HCT116 (cell line): ENCODE data around the gene DUSP14. TPM values are rescaled to one million over a fixed set of nuclear protein-coding genes. Genes with fewer than 3 reads are reported as not detected.

Experiments
- ATAC-seq: fragments of 200-7000 bp; cut with Tn5 transposase; 2 replicates; pipeline ENCODE4 v1.9.1; 2020; ENCODE audit warnings: mild to moderate bottlenecking, moderate library complexity
- BruUV-seq: library from RNA; stranded (reverse); fragments of 400-500 nt; replicated peaks from 2 replicates; lab custom pipeline; 2021; lab: Mats Ljungman, UMichigan
- CTCF ChIA-PET: fragments of 300-600 bp; sonication (Branson Sonifier 250); formaldehyde crosslinking; loops from one replicate; lab custom pipeline; 2021; ENCODE audit warnings: antibody characterized with exemption; lab: Charles Lee
- POLR2A ChIA-PET: fragments of 300-600, 350-600 bp; sonication (Branson Sonifier 250); formaldehyde crosslinking; loops from one replicate; lab custom pipeline; 2021; ENCODE audit warnings: antibody characterized with exemption; lab: Charles Lee
- RAD21 ChIA-PET, 2 experiments: fragments of 300-600 bp; sonication (Branson Sonifier 250); formaldehyde crosslinking; loops; one replicate each; lab custom pipeline; 2023; ENCODE audit warnings: low total read pairs in 2 of 2; ENCODE audit not compliant: uncharacterized antibody in 2 of 2, unreplicated experiment in 2 of 2, low non-redundant PET in 1 of 2; lab: Charles Lee
- DNase-seq: peaks from one replicate; pipeline ENCODE4 v3.0.0-alpha.2; 2010; ENCODE audit warnings: low read depth, low spot score
- H2AFZ ChIP-seq: fragments of 200-600 bp; shearing (Covaris generic), sonication (generic); 2 replicates; pipeline ENCODE4 v1.6.1; 2017; ENCODE audit warnings: low read depth, mixed run types, mixed read lengths, antibody characterized with exemption, low read length; ENCODE audit not compliant: poor library complexity, severe bottlenecking
- H3K27ac ChIP-seq: 2 replicates; pipeline ENCODE4 v1.5.1; 2012; ENCODE audit warnings: low read depth, low read length
- H3K27me3 ChIP-seq: fragments of 200-600 bp; sonication (generic); 2 replicates; pipeline ENCODE4 v1.6.1; 2016; ENCODE audit warnings: mixed run types, low read length, mixed read lengths; ENCODE audit not compliant: insufficient read depth
- H3K36me3 ChIP-seq, 2 experiments: fragments of 200-500 bp in 1 of 2; fragments of 200-600 bp in 1 of 2; sonication (Bioruptor generic) in 1 of 2; sonication (generic) in 1 of 2; 2 replicates each; pipeline versions ENCODE4 v1.5.1 to v1.6.1; 2014 to 2016; ENCODE audit warnings: low read length in 2 of 2, inconsistent platforms in 1 of 2, mixed read lengths in 1 of 2, mixed run types in 1 of 2; ENCODE audit not compliant: insufficient read depth in 2 of 2, control insufficient read depth in 1 of 2
- H3K4me1 ChIP-seq, 2 experiments: fragments of 200-600 bp in 1 of 2; sonication (generic) in 1 of 2; 2 replicates each; pipeline versions ENCODE4 v1.5.1 to v1.6.1; 2012 to 2017; ENCODE audit warnings: low read length in 2 of 2, inconsistent platforms in 1 of 2, mild to moderate bottlenecking in 1 of 2, mixed read lengths in 1 of 2, mixed run types in 1 of 2, moderate library complexity in 1 of 2; ENCODE audit not compliant: insufficient read depth in 2 of 2, control insufficient read depth in 1 of 2
- H3K4me2 ChIP-seq: fragments of 200-600 bp; sonication (generic); 2 replicates; pipeline ENCODE4 v1.6.1; 2017; ENCODE audit warnings: mixed run types, low read length, mixed read lengths
- H3K4me3 ChIP-seq, 2 experiments: fragments of 200-600 bp in 1 of 2; sonication (generic) in 1 of 2; replicated peaks in 1 of 2; 2 replicates each; pipeline ENCODE4 v1.5.1; 2011 to 2016; ENCODE audit warnings: low read length in 2 of 2, control low read depth in 1 of 2, low read depth in 1 of 2, mild to moderate bottlenecking in 1 of 2, mixed read lengths in 1 of 2, mixed run types in 1 of 2
- H3K79me2 ChIP-seq: fragments of 200-600 bp; sonication (generic); 2 replicates; pipeline ENCODE4 v1.6.1; 2017; ENCODE audit warnings: mild to moderate bottlenecking, mixed run types, low read length, moderate library complexity, mixed read lengths; ENCODE audit not compliant: insufficient read depth
- H3K9ac ChIP-seq: fragments of 200-600 bp; sonication (generic); 2 replicates; pipeline ENCODE4 v1.6.1; 2016; ENCODE audit warnings: low read length, mixed read lengths
- H3K9me2 ChIP-seq: fragments of 200-600 bp; sonication (generic), shearing (Covaris generic); 2 replicates; pipeline ENCODE4 v1.6.1; 2017; ENCODE audit warnings: mixed run types, mild to moderate bottlenecking, moderate library complexity; ENCODE audit not compliant: insufficient read depth
- H3K9me3 ChIP-seq, 2 experiments: fragments of 200-500 bp in 1 of 2; fragments of 200-600 bp in 1 of 2; sonication (Bioruptor generic) in 1 of 2; sonication (generic) in 1 of 2; 2 replicates each; pipeline ENCODE4 v1.6.1; 2014 to 2017; ENCODE audit warnings: low read length in 2 of 2, mixed read lengths in 2 of 2, inconsistent platforms in 1 of 2, low read depth in 1 of 2, mild to moderate bottlenecking in 1 of 2, mixed run types in 1 of 2, moderate library complexity in 1 of 2; ENCODE audit not compliant: control insufficient read depth in 1 of 2, insufficient read depth in 1 of 2
- H4K20me1 ChIP-seq: fragments of 200-600 bp; sonication (generic), shearing (Covaris generic); 2 replicates; pipeline ENCODE4 v1.6.1; 2017; ENCODE audit warnings: mixed run types, mild to moderate bottlenecking, moderate library complexity; ENCODE audit not compliant: insufficient read depth
- CBX3 ChIP-seq: IDR thresholded peaks from 2 replicates; pipeline ENCODE4 v1.6.1; 2012; ENCODE audit warnings: low read depth
- CEBPB ChIP-seq: IDR thresholded peaks from 2 replicates; pipeline ENCODE4 v1.6.1; 2012; ENCODE audit warnings: low read depth
- EGR1 ChIP-seq: IDR thresholded peaks from 2 replicates; pipeline ENCODE4 v1.6.1; 2012; ENCODE audit warnings: low read depth
- EZH2 ChIP-seq: fragments of 200-600 bp; sonication (generic); IDR thresholded peaks from 2 replicates; pipeline ENCODE4 v1.6.1; 2017; ENCODE audit warnings: antibody characterized with exemption, mixed run types
- EZH2phosphoT487 ChIP-seq: fragments of 200-600 bp; IDR thresholded peaks from 2 replicates; pipeline ENCODE4 v1.6.1; 2018; ENCODE audit warnings: antibody characterized with exemption, borderline replicate concordance
- FOSL1 ChIP-seq: IDR thresholded peaks from 2 replicates; pipeline ENCODE4 v1.6.1; 2012; ENCODE audit warnings: low read depth
- POLR2A ChIP-seq: IDR thresholded peaks from 2 replicates; pipeline ENCODE4 v1.7.0; 2011; ENCODE audit warnings: borderline replicate concordance; ENCODE audit not compliant: insufficient read depth, insufficient read length; ENCODE audit errors: extremely low read depth
- POLR2AphosphoS5 ChIP-seq: IDR thresholded peaks from 2 replicates; pipeline ENCODE4 v1.6.1; 2011; ENCODE audit warnings: mild to moderate bottlenecking, low read depth, low read length, moderate library complexity
- RAD21 ChIP-seq: IDR thresholded peaks from 2 replicates; pipeline ENCODE4 v1.6.1; 2012; ENCODE audit warnings: low read depth, mild to moderate bottlenecking
- SIN3A ChIP-seq: IDR thresholded peaks from 2 replicates; pipeline ENCODE4 v1.6.1; 2012; ENCODE audit warnings: low read depth
- SP1 ChIP-seq: IDR thresholded peaks from 2 replicates; pipeline ENCODE4 v1.6.1; 2012; ENCODE audit warnings: low read depth
- YY1 ChIP-seq: IDR thresholded peaks from 2 replicates; pipeline ENCODE4 v1.6.1; 2011; ENCODE audit warnings: low read length, low read depth, moderate library complexity, mild to moderate bottlenecking; ENCODE audit not compliant: insufficient replicate concordance; ENCODE audit errors: extremely low read depth
- ZFX ChIP-seq: fragments of 450-650 bp; IDR thresholded peaks from 2 replicates; pipeline ENCODE4 v1.6.1; 2017
- ZNF274 ChIP-seq: fragments of 200-500 bp; sonication (Bioruptor generic); IDR thresholded peaks from 2 replicates; pipeline ENCODE4 v1.6.1; 2014; ENCODE audit warnings: mild to moderate bottlenecking, low read depth, low read length, inconsistent platforms
- intact Hi-C: fragments of 100-400 bp; cut with micrococcal nuclease; formaldehyde crosslinking; loops from 2 replicates; pipeline ENCODE4 v1.10.0; 2022
- total RNA-seq: library from RNA; stranded (reverse); gene quantifications from one replicate; pipeline ENCODE4 v1.2.1, GENCODE V29; 2021; ENCODE audit not compliant: unreplicated experiment
- TF ChIP-seq, protein P1 (sequence below): IDR thresholded peaks from 2 replicates; pipeline ENCODE4 v1.6.1; 2012
- TF ChIP-seq, protein P2 (sequence below), 3 experiments: fragments of 200-600 bp in 1 of 3; sonication (generic) in 1 of 3; IDR thresholded peaks in 2 of 3; conservative IDR thresholded peaks in 1 of 3; 2 replicates each; pipeline ENCODE4 v1.5.1; 2012 to 2017; ENCODE audit warnings: low read depth in 2 of 3, low read length in 2 of 3, antibody characterized with exemption in 1 of 3, borderline replicate concordance in 1 of 3, control low read depth in 1 of 3, mild to moderate bottlenecking in 1 of 3, mixed read lengths in 1 of 3, mixed run types in 1 of 3, moderate library complexity in 1 of 3; ENCODE audit not compliant: insufficient read depth in 1 of 3
- TF ChIP-seq, protein P3 (sequence below): IDR thresholded peaks from 2 replicates; pipeline ENCODE4 v1.6.1; 2012; ENCODE audit warnings: low read depth

The DUSP14 gene
- total RNA-seq, 1 experiment from 2014 or later = 27.6 TPM

DNA sequence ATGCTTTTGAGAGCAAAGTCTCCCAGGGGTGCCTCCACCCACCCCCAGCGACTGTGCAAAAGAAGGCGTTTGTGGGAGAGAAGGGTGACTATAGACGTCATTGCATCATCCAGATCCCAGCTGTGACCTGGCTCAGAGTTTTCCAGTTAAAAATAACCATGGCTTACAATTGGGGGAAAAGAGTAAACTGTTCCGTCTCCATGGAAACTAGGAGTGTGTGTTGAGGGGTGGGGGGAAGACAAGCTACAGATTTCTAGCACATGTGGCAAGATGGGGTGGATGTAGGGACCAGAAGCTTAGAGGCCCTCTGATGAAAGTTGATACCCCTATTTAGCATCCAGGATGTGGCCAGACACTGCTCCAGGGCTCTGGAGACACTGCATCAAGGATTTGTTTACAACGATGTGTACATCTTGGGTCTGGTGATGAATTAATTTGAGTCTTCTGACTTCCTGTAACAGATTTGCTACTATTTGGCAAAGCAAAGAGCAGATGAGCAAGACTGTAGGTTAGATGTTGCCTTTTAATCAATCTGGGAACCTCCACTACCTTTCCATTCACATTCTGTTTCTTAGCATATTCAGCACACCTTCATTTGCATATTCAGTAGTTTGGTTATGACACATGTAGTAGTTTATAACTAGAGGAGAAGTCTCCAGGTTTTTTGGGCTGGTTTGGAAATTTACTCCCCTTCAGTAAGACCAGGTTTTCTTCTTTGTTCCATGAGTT, 6.2 kb upstream of the DUSP14 start:
- Histone ChIP-seq H3K4me1 (peaks cover 18 to 33% of the 10 kb centered on the region in 2 experiments), H3K4me2 (no peak overlapping the region), H3K9ac (no peak overlapping the region), H3K27ac (no peak overlapping the region), H3K27me3 (no peaks in the 10 kb centered on the region), H4K20me1 (no peaks in the 10 kb centered on the region), H3K9me3 (no peaks in the 10 kb centered on the region), H3K36me3 (peaks cover 3 to 5% of the 10 kb centered on the region in 2 experiments; a peak in 1 of 4 replicates), H2AFZ (no peak overlapping the region), H3K9me2 (no peaks in the 10 kb centered on the region), H3K79me2 (no peaks in the 10 kb centered on the region), H3K4me3 (no peak overlapping the region)
- RAD21 ChIA-PET = no interaction called here
- DNase-seq = no peak
- TF ChIP-seq POLR2A = no peak
- TF ChIP-seq FOSL1 = no peak
- no peak for TF ChIP-seq CBX3
- TF ChIP-seq, protein P1, sequence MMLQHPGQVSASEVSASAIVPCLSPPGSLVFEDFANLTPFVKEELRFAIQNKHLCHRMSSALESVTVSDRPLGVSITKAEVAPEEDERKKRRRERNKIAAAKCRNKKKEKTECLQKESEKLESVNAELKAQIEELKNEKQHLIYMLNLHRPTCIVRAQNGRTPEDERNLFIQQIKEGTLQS = no peak
- no peak for TF ChIP-seq SIN3A
- TF ChIP-seq, protein P2, sequence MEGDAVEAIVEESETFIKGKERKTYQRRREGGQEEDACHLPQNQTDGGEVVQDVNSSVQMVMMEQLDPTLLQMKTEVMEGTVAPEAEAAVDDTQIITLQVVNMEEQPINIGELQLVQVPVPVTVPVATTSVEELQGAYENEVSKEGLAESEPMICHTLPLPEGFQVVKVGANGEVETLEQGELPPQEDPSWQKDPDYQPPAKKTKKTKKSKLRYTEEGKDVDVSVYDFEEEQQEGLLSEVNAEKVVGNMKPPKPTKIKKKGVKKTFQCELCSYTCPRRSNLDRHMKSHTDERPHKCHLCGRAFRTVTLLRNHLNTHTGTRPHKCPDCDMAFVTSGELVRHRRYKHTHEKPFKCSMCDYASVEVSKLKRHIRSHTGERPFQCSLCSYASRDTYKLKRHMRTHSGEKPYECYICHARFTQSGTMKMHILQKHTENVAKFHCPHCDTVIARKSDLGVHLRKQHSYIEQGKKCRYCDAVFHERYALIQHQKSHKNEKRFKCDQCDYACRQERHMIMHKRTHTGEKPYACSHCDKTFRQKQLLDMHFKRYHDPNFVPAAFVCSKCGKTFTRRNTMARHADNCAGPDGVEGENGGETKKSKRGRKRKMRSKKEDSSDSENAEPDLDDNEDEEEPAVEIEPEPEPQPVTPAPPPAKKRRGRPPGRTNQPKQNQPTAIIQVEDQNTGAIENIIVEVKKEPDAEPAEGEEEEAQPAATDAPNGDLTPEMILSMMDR (IDR thresholded peaks at IDR 0.05 in 2 of 3, conservative IDR thresholded peaks at IDR 0.05 in 1 of 3; ENCODE audit: borderline replicate concordance in 1 of 3, insufficient read depth in 1 of 3, low read depth in 2 of 3, low read length in 2 of 3) = no peak
- no peak for TF ChIP-seq SP1
- no peak for TF ChIP-seq CEBPB
- TF ChIP-seq YY1 = no peak
- TF ChIP-seq ZFX = no peak
- no peak for TF ChIP-seq EGR1
- no peak for TF ChIP-seq RAD21
- no peak for TF ChIP-seq POLR2AphosphoS5
- TF ChIP-seq EZH2 = no peak
- TF ChIP-seq, protein P3, sequence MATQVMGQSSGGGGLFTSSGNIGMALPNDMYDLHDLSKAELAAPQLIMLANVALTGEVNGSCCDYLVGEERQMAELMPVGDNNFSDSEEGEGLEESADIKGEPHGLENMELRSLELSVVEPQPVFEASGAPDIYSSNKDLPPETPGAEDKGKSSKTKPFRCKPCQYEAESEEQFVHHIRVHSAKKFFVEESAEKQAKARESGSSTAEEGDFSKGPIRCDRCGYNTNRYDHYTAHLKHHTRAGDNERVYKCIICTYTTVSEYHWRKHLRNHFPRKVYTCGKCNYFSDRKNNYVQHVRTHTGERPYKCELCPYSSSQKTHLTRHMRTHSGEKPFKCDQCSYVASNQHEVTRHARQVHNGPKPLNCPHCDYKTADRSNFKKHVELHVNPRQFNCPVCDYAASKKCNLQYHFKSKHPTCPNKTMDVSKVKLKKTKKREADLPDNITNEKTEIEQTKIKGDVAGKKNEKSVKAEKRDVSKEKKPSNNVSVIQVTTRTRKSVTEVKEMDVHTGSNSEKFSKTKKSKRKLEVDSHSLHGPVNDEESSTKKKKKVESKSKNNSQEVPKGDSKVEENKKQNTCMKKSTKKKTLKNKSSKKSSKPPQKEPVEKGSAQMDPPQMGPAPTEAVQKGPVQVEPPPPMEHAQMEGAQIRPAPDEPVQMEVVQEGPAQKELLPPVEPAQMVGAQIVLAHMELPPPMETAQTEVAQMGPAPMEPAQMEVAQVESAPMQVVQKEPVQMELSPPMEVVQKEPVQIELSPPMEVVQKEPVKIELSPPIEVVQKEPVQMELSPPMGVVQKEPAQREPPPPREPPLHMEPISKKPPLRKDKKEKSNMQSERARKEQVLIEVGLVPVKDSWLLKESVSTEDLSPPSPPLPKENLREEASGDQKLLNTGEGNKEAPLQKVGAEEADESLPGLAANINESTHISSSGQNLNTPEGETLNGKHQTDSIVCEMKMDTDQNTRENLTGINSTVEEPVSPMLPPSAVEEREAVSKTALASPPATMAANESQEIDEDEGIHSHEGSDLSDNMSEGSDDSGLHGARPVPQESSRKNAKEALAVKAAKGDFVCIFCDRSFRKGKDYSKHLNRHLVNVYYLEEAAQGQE = no peak
- no peak for TF ChIP-seq ZNF274
- TF ChIP-seq EZH2phosphoT487 = no peak
- no TSS peak for BruUV-seq
- POLR2A ChIA-PET = no interaction called here
- CTCF ChIA-PET = no interaction called here
- no peak for ATAC-seq
- intact Hi-C loops = no loop called here
